Lower lobe of right lung (tissue), 2 donors: ENCODE data around the gene CTNNB1. TPM values are rescaled to one million over a fixed set of nuclear protein-coding genes. Genes with fewer than 3 reads are reported as not detected.

Experiments
- ATAC-seq, 2 donors: fragments of 200-7000 bp; cut with Tn5 transposase; one replicate each; pipeline ENCODE4 v1.9.1; 2020 to 2022; ENCODE audit warnings: mild to moderate bottlenecking in 2 of 2, moderate library complexity in 2 of 2
- DNase-seq: peaks from one replicate; pipeline ENCODE4 v3.0.0-alpha.2; 2020
- H3K27ac ChIP-seq: fragments of 200-600 bp; one replicate; pipeline ENCODE4 v1.8.0; 2022
- H3K27me3 ChIP-seq: fragments of 200-600 bp; one replicate; pipeline ENCODE4 v1.8.0; 2022; ENCODE audit warnings: low read depth
- H3K36me3 ChIP-seq: fragments of 200-600 bp; one replicate; pipeline ENCODE4 v1.8.0; 2022; ENCODE audit warnings: mild to moderate bottlenecking
- H3K4me1 ChIP-seq: fragments of 200-600 bp; one replicate; pipeline ENCODE4 v1.8.0; 2022
- H3K4me3 ChIP-seq: fragments of 200-600 bp; one replicate; pipeline ENCODE4 v1.8.0; 2022; ENCODE audit warnings: mild to moderate bottlenecking
- H3K9me3 ChIP-seq: fragments of 200-600 bp; one replicate; pipeline ENCODE4 v1.8.0; 2022
- CTCF ChIP-seq: fragments of 200-600 bp; IDR thresholded peaks from one replicate; pipeline ENCODE4 v1.8.0; 2022; ENCODE audit warnings: antibody characterized with exemption, mild to moderate bottlenecking
- intact Hi-C: fragments of 100-400 bp; cut with DNase I; formaldehyde crosslinking; loops from one replicate; pipeline ENCODE4 v1.11.0; 2022
- total RNA-seq: library from RNA; stranded (reverse); fragmentation: NEBNext Ultra II Directional; extraction: Animal tissue kit (Norgen Biotek cat#: 25700); gene quantifications from one replicate; pipeline ENCODE4 v1.2.1, GENCODE V29; 2021
- donor health status: DM: no; HTN: yes; CAD: no; lungs with severe emphysema.

CTNNB1 gene
- total RNA-seq, 1 donor from 2014 or later: 332 TPM

DNA sequence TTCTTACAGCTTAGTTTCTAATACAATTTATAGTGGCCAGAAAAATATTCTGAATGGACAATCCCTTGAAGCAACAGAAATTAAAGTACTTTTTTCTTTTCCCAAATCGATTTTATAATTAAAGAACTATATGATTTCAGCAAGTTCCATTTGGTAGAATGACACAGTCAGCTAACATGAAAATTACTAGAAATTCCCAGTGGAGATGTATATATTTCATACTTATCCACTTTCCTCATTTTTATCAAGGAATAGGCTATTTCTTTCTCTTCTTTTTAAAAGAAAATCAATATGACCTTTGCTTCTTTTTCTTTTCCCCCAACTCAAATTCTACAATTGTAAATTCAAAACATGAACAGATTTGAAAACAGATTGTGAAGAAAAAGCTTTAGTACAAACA lies 6.4 kb upstream of the CTNNB1 start:
- ATAC-seq (no peak), DNase-seq (no peak)
- intact Hi-C loops: no loop called here
- Histone ChIP-seq H3K4me1 (no peaks in the 10 kb centered on the region), H3K9me3 (no peaks in the 10 kb centered on the region), H3K36me3 (no peaks in the 10 kb centered on the region), H3K4me3 (no peak overlapping the region), H3K27me3 (no peaks in the 10 kb centered on the region), H3K27ac (no peak overlapping the region)
- TF ChIP-seq CTCF: no peak

GRCh38 chr3:41193794-41194539 lies 5.3 kb upstream of the CTNNB1 start:
- Histone ChIP-seq H3K4me1 (no peaks in the 10 kb centered on the region), H3K27me3 (no peaks in the 10 kb centered on the region), H3K9me3 (no peaks in the 10 kb centered on the region), H3K36me3 (no peaks in the 10 kb centered on the region), H3K27ac (no peak overlapping the region), H3K4me3 (no peak overlapping the region)
- intact Hi-C loops: no loop called here
- no peak for ATAC-seq
- TF ChIP-seq CTCF: no peak
- no peak for DNase-seq

DNA sequence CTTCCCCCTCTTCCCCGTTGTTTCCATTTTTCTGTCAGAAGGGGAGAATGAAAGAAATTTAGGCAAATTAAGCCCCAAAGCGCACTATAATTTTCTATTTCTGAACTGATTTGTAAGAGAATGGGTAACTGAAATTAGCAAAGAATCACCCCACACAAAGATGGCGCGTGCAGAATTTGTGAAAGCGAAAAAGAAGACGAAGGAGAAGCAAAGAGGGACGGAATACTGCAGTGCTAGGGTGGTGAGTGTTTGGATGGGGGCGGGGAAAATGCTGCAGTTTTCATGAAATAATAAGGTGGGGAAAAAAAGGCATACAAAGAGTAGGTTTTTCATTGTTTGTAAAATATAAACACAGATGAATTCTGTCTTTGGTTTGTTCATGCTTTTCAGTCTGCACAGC lies 4.6 kb upstream of the CTNNB1 start:
- H3K36me3 ChIP-seq: no peaks in the 10 kb centered on the region
- intact Hi-C loops: no loop called here
- H3K27me3 ChIP-seq: no peaks in the 10 kb centered on the region
- DNase-seq (no peak), ATAC-seq (no peak)
- no peak overlapping the region for H3K27ac ChIP-seq
- H3K9me3 ChIP-seq: no peaks in the 10 kb centered on the region
- TF ChIP-seq CTCF: no peak
- H3K4me1 ChIP-seq: no peaks in the 10 kb centered on the region
- no peak overlapping the region for H3K4me3 ChIP-seq

- no peak for DNase-seq
- no peak for ATAC-seq
- Histone ChIP-seq H3K9me3 (no peaks in the 10 kb centered on the region), H3K4me3 (no peak overlapping the region), H3K27ac (no peak overlapping the region), H3K4me1 (no peaks in the 10 kb centered on the region), H3K27me3 (no peaks in the 10 kb centered on the region), H3K36me3 (no peaks in the 10 kb centered on the region)
- no peak for TF ChIP-seq CTCF
- intact Hi-C loops: no loop called here
Measured at GRCh38 chr3:41195946-41196345, 3.4 kb upstream of the CTNNB1 start.

DNA sequence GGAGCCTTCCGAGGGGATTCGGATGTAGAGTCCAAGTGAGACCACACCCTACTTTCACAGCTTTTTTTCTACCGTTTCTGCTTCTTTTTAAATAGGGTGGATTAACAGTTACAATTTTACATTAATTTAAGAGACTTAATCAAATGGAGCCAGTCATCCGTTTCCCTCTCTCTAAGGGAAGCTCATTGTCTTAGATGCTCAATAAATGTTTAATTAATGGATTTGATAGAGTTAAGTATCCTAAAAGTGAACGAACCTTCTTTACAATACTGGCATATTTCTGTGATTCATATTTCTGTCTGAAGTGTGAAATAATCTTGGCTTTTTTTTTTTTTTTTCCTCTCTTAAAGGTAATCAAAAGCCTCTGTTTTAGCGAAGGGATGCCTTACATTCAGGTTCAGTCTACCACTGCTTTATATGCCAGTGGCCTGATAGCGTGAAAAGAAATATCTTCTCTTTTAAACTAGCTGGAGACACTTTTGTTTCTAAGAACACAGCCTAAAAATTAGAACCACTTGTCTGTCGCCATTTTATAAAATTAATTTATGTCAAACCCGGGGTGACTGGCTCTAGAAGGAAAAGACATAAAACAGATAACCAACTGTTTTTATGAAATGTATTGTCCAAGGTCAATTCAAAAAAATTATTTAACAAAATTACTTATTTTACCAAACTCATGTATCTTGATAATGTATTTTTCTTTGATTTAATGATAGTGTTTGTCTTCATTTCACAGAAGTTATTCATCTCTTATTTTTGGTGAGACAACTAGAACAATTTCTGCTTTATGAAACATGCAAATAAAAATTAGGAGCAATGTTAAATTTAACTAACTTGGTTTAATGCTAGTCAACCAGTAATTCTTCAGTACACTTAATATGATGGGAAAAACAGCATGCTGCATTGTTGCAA lies 2.5 kb upstream of the CTNNB1 start:
- Histone ChIP-seq H3K27me3 (no peaks in the 10 kb centered on the region), H3K9me3 (no peaks in the 10 kb centered on the region), H3K4me1 (peaks cover 6% of the 10 kb centered on the region), H3K4me3 (no peak overlapping the region), H3K36me3 (no peaks in the 10 kb centered on the region), H3K27ac (no peak overlapping the region)
- TF ChIP-seq CTCF: no peak
- DNase-seq (no peak), ATAC-seq (no peak)
- intact Hi-C loops: no loop called here
